Activated T-cell treated with anti-CD3 and anti-CD28 coated beads for 4 hours (primary cell): ENCODE data around the gene PLCL1.

Experiments
- DNase-seq: peaks from one replicate; pipeline ENCODE4 v3.0.0-alpha.2; 2020

The PLCL1 gene

GRCh38 chr2:197964720-197965119 is 160.3 kb downstream of the PLCL1 start:
- no peak for DNase-seq

- DNase-seq, result no peak
Observed at GRCh38 chr2:197965756-197966155, 161.4 kb downstream of the PLCL1 start.

GRCh38 chr2:197969391-197969893 is 165.0 kb downstream of the PLCL1 start:
- DNase-seq, result no peak

GRCh38 chr2:197972061-197972460 is 167.7 kb downstream of the PLCL1 start:
- DNase-seq, result no peak

GRCh38 chr2:197972587-197972986 is 168.2 kb downstream of the PLCL1 start:
- DNase-seq, result no peak

GRCh38 chr2:197973772-197974171 is 169.4 kb downstream of the PLCL1 start:
- no peak for DNase-seq

GRCh38 chr2:197975931-197976519 is 171.6 kb downstream of the PLCL1 start:
- no peak for DNase-seq

- no peak for DNase-seq
Observed at GRCh38 chr2:197978971-197979370, 174.6 kb downstream of the PLCL1 start.

GRCh38 chr2:197982565-197982964 is 178.2 kb downstream of the PLCL1 start:
- no peak for DNase-seq

GRCh38 chr2:197985029-197985638 is 180.7 kb downstream of the PLCL1 start:
- no peak for DNase-seq

- no peak for DNase-seq
Observed at GRCh38 chr2:197986977-197987376, 182.6 kb downstream of the PLCL1 start.

- DNase-seq, result no peak
Observed at GRCh38 chr2:197990356-197990755, 186.0 kb downstream of the PLCL1 start.

- DNase-seq, result no peak
Observed at GRCh38 chr2:197992482-197993133, 188.2 kb downstream of the PLCL1 start.

GRCh38 chr2:197993363-197993762 is 189.0 kb downstream of the PLCL1 start:
- no peak for DNase-seq

- no peak for DNase-seq
Observed at GRCh38 chr2:197993830-197994229, 189.4 kb downstream of the PLCL1 start.

GRCh38 chr2:197994751-197995150 is 190.4 kb downstream of the PLCL1 start:
- DNase-seq, result no peak

GRCh38 chr2:197996583-197996982 is 192.2 kb downstream of the PLCL1 start:
- no peak for DNase-seq

- DNase-seq, result no peak
Observed at GRCh38 chr2:197997083-197997541, 192.7 kb downstream of the PLCL1 start.

GRCh38 chr2:197998702-197999101 is 194.3 kb downstream of the PLCL1 start:
- peak; percentile 15 for DNase-seq

GRCh38 chr2:198000417-198000816 is 196.0 kb downstream of the PLCL1 start:
- DNase-seq, result no peak

GRCh38 chr2:198004173-198004572 is 199.8 kb downstream of the PLCL1 start:
- DNase-seq, result no peak

GRCh38 chr2:198004921-198005829 is 200.8 kb downstream of the PLCL1 start:
- DNase-seq, result no peak

- DNase-seq, result no peak
Observed at GRCh38 chr2:198006733-198007132, 202.3 kb downstream of the PLCL1 start.
